ENCODE results near the gene LIFR.

LIFR gene

DNA sequence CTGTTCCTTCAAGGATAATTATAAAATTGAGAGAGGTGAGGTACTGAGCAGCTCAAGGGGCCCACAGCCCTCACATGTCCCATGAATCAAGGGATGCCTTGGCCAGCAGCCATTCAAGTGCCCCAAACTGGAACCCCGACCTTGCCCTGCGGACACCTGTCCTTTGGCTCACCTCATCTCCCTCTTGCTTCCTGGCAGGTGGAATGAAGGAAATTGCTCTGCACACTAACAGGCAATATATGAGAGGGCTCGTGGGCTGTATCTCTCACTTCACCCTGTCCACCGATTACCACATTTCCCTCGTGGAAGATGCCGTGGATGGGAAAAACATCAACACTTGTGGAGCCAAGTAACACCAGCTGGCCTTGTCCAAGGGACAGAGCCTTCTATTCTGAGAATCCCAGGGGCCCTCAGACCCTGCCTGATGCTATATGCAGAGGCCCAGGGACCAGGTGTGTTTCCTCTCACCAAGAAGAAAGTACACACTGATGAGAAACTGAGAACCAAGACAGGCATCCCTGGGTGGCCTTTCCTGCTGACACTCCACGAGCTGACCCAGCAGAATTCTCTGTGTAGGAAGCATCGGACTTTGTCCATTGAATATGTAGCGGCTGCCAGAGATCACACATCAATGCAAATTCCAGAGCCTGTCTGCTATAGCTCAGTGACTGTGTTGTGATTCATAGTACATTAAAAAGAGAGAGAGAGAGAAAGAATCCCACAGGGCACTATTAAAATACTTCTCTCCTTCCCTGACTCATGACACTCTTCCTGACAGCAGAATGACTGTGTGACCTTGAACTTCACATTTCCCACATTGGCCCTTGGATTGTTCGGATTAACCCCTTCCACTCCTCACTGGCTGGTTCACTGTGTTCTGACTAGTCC is 92.6 kb downstream of the LIFR start:
- no peak for DNase-seq (ENCODE audit: low read depth)

DNA sequence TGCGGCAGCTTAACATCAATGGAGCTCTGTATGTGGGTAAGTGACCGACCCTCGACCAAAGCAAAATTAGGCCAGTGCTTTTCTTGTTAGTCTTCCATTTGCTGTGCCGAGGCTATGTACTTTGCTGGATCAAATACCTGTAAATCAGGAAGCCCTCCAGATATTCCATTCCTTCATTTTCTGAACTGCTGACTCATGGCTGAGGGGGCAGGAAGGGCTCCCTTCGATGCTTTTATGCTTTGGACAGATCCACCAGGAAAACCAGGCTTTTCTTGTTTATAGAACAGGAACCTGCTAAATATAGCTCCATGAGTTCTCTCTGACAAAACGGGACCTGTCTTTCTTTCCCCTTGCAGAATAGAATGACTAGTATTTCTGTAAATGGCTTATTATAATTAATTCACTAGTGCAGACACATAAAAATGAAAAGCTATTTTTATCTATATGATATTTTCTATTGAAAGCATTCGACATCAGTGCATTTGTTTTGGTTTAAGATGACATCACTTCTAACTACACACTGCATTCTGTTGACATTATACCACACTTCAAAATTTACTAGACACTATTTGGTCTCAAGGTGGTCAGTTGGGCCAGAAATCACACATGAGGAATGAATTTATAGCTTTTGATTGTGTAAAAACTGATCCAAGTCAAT is 93.3 kb downstream of the LIFR start:
- DNase-seq (ENCODE audit: low read depth) = no peak

DNA sequence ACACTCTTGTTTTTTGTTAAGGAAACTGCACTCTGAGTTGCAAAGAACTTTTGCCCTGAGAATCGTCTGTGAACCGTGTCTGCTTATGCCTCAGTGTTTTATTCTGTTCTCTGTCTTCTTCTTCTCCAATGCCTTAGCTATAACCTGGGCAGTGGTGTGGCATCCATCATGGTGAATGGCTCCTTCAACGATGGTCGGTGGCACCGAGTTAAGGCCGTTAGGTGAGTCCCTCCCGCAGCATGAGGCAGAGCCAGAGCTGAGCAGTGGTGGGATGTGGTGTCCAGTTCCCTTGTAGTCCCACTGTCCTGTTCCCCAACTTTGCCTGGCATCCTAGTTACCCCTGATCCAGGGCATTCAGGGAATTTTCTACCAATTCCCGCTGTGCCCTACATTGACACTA is 98.3 kb downstream of the LIFR start:
- DNase-seq (ENCODE audit: low read depth) = no peak

DNA sequence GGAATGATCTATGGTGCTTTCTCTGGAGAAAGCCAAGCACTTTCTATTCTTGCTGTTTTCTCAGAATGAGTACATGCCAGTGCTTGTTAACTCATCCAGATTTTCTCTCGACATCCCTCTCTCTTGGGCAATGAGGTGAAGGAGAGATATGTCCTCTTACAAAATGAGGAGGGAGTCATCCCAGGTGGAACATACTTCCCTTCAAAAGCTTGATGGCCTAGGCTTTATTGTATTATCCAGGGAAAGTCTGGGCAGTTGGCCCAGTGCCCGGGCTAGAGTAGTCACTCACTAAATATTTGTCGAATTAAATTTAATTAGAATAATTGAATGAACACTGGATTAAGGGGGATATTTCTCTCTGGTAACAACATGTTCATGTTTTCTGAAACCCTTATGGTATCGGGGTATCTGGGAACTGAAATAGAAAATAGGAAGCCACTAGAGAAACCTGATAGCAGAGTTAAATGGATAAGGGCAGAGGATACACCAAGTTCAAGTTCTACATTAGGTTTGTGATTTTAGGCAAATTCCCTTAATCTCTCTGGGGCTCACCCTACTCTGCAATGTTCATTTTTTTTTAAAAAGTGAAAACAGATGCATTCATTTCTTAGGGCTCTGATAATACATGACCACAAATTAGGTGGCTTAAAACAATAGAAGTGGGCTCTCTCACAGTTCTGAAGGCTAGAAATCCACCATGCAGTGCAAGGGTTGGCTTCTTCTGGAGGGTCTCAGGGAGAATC is 99.6 kb downstream of the LIFR start:
- no peak for DNase-seq (ENCODE audit: low read depth)

DNA sequence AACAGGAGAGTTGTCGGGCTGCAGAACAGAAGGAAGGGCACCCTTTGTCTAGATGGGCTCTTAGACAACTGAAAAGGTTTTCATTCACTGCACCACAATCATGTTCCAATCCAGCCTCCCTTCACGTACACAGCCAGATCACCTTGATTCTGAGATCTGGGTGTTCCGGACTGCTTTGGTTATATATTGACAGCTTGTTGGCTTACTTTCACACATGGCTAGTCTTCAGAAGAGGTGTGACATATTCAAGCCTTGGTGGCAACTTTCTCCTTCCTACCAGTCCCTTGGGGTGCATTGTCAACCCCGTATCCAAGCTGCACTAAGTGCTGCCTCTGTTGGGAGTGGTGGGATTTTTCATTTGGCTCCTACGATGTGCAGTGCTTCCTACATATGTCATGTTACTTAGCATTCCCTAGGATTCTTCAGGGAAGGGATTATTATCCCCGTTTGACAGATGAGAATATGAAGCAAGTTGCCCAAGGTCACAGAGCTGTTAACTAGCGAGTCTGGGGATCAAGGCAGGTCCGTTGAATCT is 100.6 kb downstream of the LIFR start:
- DNase-seq (ENCODE audit: low read depth) = no peak

DNA sequence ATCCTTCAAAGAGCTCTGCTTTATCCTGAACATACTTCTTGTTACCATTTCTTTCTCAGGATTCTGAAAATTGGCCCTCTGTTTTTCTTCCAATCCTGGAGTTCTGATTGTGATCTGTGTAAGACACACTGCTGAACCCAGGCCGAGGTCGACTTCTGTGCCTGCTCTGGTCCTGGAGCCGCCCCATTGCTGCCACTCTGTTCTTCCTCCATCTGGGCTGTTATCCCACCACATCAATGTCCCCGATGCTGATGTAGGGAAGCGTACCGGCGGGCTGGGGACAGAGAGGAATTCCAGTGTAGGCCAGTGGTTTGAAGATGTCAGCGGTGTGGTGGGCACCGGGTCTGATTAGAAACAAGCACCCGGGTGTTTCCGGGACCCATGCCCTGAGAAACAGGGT is 102.5 kb downstream of the LIFR start:
- no peak for DNase-seq (ENCODE audit: low read depth)

DNA sequence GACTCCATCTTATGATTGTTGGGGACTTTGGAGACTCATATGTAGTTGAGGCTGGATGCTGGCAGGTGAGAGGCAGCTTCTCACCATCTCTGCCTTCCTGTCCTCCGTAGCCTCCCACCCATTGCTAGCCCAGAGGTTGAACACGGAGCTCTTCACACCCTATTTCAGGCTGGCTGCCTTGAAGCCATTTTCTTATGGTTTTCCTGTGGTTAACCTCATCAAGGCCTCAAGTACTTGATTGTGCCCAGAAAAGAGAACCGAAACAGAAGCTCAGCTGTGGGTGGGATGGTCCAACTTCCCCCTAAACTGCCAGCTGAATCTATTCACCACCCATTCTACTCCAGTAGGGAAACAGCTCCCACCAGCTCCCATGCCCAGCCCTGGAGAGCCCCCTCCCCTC is 102.9 kb downstream of the LIFR start:
- peak; percentile 24 for DNase-seq (ENCODE audit: low read depth)

DNA sequence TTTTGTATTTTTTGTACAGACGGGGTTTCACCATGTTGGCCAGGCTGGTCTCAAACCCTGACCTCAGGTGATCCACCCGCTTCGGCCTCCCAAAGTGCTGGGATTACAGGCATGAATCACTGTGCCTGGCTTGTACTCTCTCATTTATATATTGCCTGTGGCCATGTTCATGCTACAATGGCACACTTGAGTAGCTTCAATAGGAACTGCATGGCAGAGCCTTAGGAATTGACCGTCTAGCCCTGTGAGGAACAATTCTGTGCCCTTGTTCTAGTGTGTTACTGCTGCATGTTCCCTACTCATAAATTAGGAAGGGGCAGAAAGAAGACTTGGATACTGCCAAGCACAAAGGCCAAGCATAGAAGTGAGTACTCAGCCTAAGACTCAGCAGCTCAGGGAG is 104.2 kb downstream of the LIFR start:
- no peak for DNase-seq (ENCODE audit: low read depth)

DNA sequence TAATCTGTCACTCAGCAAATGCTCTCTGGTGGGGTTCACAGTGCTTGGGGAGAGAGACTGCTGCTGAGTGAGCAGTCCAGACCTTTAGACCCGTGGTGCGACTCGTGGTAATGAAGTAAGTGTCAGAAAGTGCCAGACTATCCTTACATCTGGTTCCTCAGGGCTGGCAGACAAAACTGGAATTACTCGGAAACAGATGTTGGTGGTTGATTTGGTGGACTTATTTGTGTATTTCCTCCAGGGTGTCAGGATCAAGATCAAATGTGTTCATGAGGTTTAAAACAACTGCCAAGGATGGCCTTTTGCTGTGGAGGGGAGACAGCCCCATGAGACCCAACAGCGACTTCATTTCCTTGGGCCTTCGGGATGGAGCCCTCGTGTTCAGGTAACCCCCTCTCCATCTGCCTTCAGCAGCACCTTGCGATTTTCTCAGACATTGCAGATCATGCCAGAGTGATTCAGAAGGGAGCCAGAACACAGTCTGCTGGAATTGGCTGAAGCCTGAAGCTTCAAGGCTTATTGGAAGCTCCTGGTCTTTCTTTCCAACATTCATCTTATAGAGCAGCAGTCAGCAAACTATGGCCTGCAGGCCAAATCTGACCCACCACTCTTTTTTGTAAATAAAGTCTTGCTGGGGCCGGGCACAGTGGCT is 105.2 kb downstream of the LIFR start:
- DNase-seq (ENCODE audit: low read depth) = no peak

DNA sequence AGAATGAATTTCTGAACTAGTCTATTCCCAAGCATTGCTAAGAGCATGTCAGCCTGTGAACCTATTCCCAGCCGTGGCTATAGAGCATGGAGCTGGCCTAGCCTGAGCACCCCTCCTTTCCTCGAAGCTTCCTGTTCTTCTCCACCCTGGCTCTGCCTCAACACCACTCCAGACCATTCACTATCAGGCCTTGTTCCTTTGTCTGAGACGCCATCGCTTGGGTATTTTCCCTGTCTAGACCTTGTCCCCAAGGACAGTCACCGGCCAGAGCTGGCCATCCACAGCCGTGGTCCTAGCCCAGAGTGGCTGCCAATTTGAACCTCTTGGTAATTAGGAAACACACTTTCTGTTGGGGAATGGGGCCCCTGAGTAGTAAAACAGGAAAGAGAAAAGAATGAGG is 105.8 kb downstream of the LIFR start:
- DNase-seq (ENCODE audit: low read depth) = no peak

DNA sequence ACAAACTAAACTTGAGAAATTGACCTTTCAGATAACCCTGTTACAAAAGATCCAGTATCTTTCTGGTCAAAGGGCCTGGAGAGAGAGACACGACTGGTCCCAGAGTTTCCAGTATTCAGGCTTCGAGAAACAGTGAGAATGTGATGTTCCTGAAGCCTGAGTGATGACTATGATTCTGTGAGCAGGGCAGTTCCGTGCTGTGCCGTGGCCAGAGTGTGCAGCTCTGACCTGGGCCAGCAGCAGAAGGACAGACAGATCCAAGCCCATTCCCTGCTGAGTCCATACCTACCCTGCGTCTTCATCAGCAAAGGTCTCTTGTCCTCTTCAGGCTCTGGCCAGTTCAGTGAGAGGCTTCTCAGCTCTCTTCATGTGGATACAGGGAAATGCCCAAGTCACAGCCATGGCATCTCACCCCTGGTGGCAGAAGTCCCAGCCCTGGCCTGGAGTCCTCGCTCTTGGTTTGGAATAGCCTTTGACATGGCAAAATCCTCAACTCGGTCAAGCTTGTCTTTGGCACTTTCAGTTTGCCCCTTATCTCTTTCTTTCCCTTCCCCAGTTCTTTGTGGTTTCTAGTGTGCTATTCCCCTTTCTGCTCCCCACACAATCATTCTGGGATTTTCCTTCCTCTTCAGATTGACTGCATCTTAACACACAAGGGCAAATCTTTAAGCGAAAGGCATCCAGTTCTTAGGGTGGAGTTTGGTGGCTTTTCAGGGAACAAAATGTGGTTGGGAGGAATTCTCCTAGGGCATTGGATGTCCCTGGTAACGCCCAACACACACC is 107.7 kb downstream of the LIFR start:
- DNase-seq (ENCODE audit: low read depth) = no peak

DNA sequence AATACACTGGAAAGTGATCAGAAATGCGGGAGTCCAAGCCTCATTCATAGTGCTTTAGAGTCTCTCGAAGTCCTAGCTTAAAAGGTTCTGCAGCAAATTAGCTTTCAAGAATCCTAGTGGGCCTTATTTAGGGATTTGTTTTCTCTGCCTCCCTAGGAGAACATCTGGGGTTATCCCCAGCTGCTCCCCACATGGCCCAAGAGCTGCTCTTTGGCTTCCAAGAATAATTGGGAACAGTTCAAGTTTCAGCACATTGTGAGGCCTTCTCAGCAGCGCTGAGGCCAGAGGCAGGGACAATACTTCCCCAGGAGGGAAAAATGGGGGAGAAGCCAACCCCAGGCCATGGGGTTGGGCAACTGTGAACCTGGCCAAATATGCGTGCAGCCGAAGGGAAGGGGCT is 108.7 kb downstream of the LIFR start:
- DNase-seq (ENCODE audit: low read depth) = no peak

DNA sequence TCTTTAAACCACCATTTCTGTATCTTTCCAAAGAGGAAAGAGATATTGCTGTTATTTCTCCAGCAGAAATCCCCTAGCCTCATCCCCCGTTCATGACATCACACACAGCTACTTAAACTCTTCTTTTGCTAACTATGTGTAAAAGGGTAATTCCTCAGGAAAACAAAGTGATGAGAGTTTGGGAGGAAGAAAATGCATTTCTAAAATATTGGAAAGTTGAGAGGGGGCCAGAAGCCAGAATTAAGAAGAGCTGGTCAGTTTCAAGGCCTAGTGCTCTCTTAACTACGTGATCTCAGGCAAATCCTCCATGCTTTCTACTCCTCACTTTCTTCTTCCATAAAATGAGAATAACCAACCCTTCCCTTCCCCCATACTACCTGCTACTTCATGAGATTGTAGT is 109.4 kb downstream of the LIFR start:
- no peak for DNase-seq (ENCODE audit: low read depth)

DNA sequence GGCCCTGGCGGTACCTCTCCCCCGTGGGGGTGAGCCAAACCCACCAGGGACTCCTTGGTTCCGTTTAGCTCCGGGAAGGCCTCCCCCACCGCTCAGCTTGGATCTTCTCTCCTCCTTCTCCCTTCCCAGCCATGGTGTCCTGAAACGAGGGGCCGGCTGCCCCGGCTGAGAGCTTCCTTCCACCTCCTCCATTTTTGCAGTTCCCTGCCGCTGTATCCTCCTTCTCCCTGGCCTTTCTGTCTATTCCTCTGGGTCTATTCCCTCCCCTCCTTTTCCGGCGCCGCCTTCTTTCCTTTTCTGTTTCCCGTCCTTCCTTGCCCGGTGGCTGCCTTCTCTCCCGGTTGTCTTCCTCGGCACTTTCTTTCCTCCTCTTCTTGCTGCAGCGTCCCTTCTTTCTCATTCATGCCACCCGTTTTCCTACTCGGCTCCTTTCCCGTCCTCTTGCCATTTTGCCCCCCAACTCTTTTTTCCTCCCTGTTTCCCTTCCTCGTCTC is 110.4 kb downstream of the LIFR start:
- no peak for DNase-seq (ENCODE audit: low read depth)

DNA sequence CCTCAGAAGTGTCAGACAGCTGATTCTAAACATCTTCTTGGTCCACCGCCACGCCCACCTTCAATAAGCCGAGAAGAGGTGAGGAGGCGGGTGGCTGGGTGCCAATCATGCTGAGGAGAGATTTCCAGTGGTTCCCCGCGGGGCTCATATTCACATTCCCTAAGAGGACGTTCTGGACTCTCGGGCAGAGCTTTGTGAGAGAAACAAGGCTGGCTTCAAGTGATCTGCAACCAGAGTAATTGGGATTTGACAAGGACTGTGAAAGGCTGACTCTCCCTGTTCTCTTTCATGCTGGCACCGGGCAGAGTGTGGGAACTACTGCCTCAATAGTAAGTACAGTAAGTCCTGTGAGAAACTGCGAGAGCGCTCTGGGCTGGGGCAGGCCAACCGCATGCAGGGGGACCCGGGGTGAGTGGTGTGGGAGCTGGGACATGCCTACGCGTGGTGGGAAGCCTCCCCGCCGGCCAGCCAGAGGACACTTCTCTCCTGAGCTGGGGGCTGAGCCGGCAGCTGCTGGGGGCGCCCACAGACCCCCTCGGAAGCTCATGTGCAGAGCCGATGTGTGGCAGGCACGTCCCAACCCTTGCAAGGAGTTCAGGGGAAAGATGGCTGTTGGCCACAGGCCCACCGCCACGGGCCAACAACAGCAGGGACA is 110.9 kb downstream of the LIFR start:
- DNase-seq (ENCODE audit: low read depth) = no peak

DNA sequence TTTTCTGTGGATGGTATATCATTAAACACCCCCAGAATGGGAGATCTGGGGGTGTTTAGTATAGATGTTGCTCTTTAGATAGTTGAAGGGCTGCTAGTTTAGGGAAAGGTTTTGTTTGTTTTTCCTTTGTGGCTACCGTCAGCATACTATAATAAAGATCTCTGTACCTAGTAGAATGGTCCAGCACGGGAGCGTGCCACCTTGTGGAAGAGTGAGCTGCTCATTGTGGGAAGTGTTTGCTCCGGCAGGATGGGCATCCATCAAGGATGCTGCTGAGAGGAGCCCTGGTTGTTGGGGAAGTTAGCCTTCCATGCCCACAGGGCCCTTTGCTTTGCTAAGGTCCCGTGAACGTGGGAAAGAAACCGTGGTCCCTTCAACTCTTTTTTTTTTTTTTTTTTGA is 113.1 kb downstream of the LIFR start:
- no peak for DNase-seq (ENCODE audit: low read depth)

DNA sequence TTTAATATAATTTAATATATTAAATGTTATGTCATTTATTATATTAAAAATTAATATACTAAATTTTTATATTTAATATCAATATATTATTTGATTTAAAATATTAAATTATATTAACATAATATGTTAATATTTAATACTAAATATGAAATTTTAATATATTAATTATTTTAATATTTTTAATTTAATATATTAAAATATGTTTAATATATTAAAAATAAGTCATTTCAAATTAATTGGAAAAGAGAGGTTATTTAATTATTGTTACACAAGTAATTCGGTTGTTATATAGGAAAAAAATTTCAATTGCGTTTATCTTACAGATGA is 114.2 kb downstream of the LIFR start:
- no peak for DNase-seq (ENCODE audit: low read depth)

DNA sequence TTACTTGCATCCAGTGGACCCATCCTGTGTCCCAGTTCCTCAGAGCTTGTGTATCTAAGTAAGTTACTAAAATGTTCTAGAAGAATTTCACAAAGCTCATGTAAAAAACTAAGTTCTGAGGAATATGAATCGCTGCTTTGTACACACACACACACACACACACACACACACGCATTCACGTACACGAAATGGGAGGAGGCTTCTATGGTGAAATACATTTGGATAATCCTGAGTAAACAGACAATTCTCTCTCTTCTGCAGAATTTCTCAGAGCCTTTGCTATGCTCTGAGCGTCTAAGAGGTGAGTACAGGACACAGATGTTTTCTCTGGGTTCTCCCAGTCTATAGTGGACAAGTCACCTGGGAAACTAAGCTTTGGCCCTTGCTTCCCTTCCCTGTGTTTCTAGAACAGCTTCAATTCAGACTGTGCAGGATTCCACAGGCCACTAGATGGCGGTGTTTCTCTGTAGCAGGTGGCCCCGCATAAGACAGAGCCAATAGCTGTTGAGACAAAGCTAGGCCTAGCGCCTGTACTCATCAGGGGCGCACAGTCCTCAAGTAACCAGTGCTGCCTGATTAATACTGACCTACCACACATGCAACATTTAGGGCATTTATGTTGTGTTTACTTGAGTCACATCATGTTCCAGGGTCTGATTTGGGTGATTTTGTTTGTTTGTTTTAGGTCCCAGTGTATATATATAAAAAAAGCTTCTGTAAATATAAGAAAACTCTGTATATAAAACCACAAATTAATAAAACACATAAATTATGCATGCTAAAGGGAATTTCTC is 114.8 kb downstream of the LIFR start:
- DNase-seq (ENCODE audit: low read depth) = peak; percentile 68

DNA sequence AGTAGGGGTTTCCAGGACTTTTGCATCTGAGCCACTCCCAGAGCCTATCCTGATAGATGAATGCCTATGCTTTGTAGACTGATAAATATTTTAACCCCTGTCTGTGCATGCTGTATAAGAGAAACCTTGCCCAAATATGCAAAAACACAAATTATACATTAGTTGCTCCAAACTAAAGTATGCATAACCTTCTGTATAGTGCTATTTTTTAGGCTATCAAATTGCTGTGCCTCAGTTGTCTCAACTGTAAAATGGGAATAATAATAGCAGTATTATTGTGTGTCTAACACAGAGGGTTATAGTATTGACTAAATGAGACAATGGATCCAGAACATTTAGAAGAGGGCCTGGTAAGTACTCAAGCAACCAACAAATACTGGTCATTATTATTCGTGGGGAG is 117.7 kb downstream of the LIFR start:
- DNase-seq (ENCODE audit: low read depth) = no peak

Measured in CMK (cell line).